HG03520 (cell line): Measurements from ENCODE around the gene SYNE4.
"Not testable (repeated sequence)": the region's sequence is repeated elsewhere in the genome, so short reads cannot be mapped to it uniquely, and the experiment has no call there.

Experiments used
- ATAC-seq: cut with Tn5 transposase; IDR thresholded peaks from one replicate; pipeline ENCODE4 v1.9.1; 2021; ENCODE audit warnings: mild to moderate bottlenecking, moderate library complexity; ENCODE audit not compliant: unreplicated experiment

Gene SYNE4

GRCh38 chr19:36008336-36008978, at the start of gene SYNE4:
TSS of gene SYNE4 (minus strand) at chr19:36008813. CDS start at chr19:36008681, 132 bp downstream.
- ATAC-seq: no peak

GRCh38 chr19:36054733-36055686, 46.4 kb upstream of the SYNE4 start, which contains the start of gene WDR62:
TSS of gene WDR62 (plus strand) at chr19:36054897. CDS start at chr19:36054972, 75 bp downstream.
- peak; percentile 67 for ATAC-seq

GRCh38 chr19:36054119-36054732, 45.6 kb upstream of the SYNE4 start, which contains the start of gene THAP8:
TSS of gene THAP8 (minus strand) at chr19:36054285. CDS start at chr19:36054217, 68 bp downstream.
- peak; percentile 71 for ATAC-seq

GRCh38 chr19:36051637-36052036, 43.0 kb upstream of the SYNE4 start:
- no peak for ATAC-seq

GRCh38 chr19:36051236-36051635, 42.6 kb upstream of the SYNE4 start:
- ATAC-seq: no peak

- ATAC-seq: no peak
Observed at GRCh38 chr19:36049080-36049698, 40.6 kb upstream of the SYNE4 start.

GRCh38 chr19:36047835-36048234, 39.2 kb upstream of the SYNE4 start:
- ATAC-seq: no peak

GRCh38 chr19:36046443-36047050, 37.9 kb upstream of the SYNE4 start:
- ATAC-seq: no peak

GRCh38 chr19:36043952-36044351, 35.3 kb upstream of the SYNE4 start:
- no peak for ATAC-seq

- ATAC-seq: no peak
Observed at GRCh38 chr19:36041831-36042230, 33.2 kb upstream of the SYNE4 start.

- not testable (repeated sequence) for ATAC-seq
Observed at GRCh38 chr19:36041092-36041491, 32.5 kb upstream of the SYNE4 start.

GRCh38 chr19:36040495-36040894, 31.9 kb upstream of the SYNE4 start:
- no peak for ATAC-seq

GRCh38 chr19:36032251-36033104, 23.9 kb upstream of the SYNE4 start, which contains the start of gene CLIP3:
TSS of gene CLIP3 (minus strand) at chr19:36032873. CDS start at chr19:36032357, 516 bp downstream.
- no peak for ATAC-seq

GRCh38 chr19:36031308-36031707, 22.7 kb upstream of the SYNE4 start:
- ATAC-seq: no peak

- ATAC-seq: no peak
Observed at GRCh38 chr19:36030264-36031148, 21.9 kb upstream of the SYNE4 start.

GRCh38 chr19:36028313-36029041, 19.9 kb upstream of the SYNE4 start:
- ATAC-seq: no peak

GRCh38 chr19:36027696-36028095, 19.1 kb upstream of the SYNE4 start:
- ATAC-seq: no peak
